ENCODE data around the gene RIOX2. TPM values are rescaled to one million over a fixed set of nuclear protein-coding genes. Genes with fewer than 3 reads are reported as not detected.

Gene RIOX2
- total RNA-seq, 3 donors from 2014 or later (not counting 1 experiment from before 2014, with no cell fraction given), result 8.7 to 16.2 (median 13.5) TPM

GRCh38 chr3:97899331-97899730 lies 72.9 kb downstream of the RIOX2 start:
- Histone ChIP-seq H3K27me3 (ENCODE audit: control insufficient read depth, insufficient read depth, low read length) (no peaks in the 10 kb centered on the region), H3K27ac (ENCODE audit: low read length) (no peak overlapping the region), H3K4me3 (ENCODE audit: low read length) (no peak overlapping the region), H3K4me1 (ENCODE audit: control insufficient read depth, insufficient read depth, low read length) (no peaks in the 10 kb centered on the region), H3K36me3 (ENCODE audit: control insufficient read depth, insufficient read depth, low read length) (no peaks in the 10 kb centered on the region), H3K9me3 (ENCODE audit: control insufficient read depth, insufficient read depth, low read length) (no peaks in the 10 kb centered on the region)
- H3K4me3 Mint-ChIP-seq, result no peak overlapping the region
- no peak overlapping the region for H3K27ac Mint-ChIP-seq
- ATAC-seq (no peak), DNase-seq (no peak)
- intact Hi-C loops (cut with micrococcal nuclease), result no loop called here
- H3K9me3 Mint-ChIP-seq, result no peaks in the 10 kb centered on the region
- TF ChIP-seq, protein P1, sequence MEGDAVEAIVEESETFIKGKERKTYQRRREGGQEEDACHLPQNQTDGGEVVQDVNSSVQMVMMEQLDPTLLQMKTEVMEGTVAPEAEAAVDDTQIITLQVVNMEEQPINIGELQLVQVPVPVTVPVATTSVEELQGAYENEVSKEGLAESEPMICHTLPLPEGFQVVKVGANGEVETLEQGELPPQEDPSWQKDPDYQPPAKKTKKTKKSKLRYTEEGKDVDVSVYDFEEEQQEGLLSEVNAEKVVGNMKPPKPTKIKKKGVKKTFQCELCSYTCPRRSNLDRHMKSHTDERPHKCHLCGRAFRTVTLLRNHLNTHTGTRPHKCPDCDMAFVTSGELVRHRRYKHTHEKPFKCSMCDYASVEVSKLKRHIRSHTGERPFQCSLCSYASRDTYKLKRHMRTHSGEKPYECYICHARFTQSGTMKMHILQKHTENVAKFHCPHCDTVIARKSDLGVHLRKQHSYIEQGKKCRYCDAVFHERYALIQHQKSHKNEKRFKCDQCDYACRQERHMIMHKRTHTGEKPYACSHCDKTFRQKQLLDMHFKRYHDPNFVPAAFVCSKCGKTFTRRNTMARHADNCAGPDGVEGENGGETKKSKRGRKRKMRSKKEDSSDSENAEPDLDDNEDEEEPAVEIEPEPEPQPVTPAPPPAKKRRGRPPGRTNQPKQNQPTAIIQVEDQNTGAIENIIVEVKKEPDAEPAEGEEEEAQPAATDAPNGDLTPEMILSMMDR (IDR thresholded peaks at IDR 0.05), result no peak
- peaks cover 0 to 5% of the 10 kb centered on the region in 2 donors for H3K27me3 Mint-ChIP-seq (ENCODE audit: low read depth in 2 of 2)
- H3K36me3 Mint-ChIP-seq, result no peaks in the 10 kb centered on the region
- peaks cover 0 to 5% of the 10 kb centered on the region in 2 donors for H3K4me1 Mint-ChIP-seq

- TF ChIP-seq, protein P1 (IDR thresholded peaks at IDR 0.05), result no peak
- no peak overlapping the region for H3K4me3 ChIP-seq (ENCODE audit: low read length)
- no peaks in the 10 kb centered on the region for H3K4me1 ChIP-seq (ENCODE audit: control insufficient read depth, insufficient read depth, low read length)
- H3K4me1 Mint-ChIP-seq, result peaks cover 0 to 5% of the 10 kb centered on the region in 2 donors
- no peaks in the 10 kb centered on the region for H3K27me3 ChIP-seq (ENCODE audit: control insufficient read depth, insufficient read depth, low read length)
- no peak overlapping the region for H3K4me3 Mint-ChIP-seq
- no peaks in the 10 kb centered on the region for H3K9me3 ChIP-seq (ENCODE audit: control insufficient read depth, insufficient read depth, low read length)
- no peak for DNase-seq
- no peak for ATAC-seq
- H3K36me3 ChIP-seq (ENCODE audit: control insufficient read depth, insufficient read depth, low read length), result no peaks in the 10 kb centered on the region
- H3K27ac Mint-ChIP-seq, result no peak overlapping the region
- H3K9me3 Mint-ChIP-seq, result no peaks in the 10 kb centered on the region
- H3K27ac ChIP-seq (ENCODE audit: low read length), result no peak overlapping the region
- 97% methylated on average over 2 of the region's 3 CpGs for WGBS (ENCODE audit: insufficient coverage)
- intact Hi-C loops (cut with micrococcal nuclease), result no loop called here
- no peaks in the 10 kb centered on the region for H3K36me3 Mint-ChIP-seq
- peaks cover 0 to 3% of the 10 kb centered on the region in 2 donors for H3K27me3 Mint-ChIP-seq (ENCODE audit: low read depth in 2 of 2)
Measured at GRCh38 chr3:97896547-97896946, 75.7 kb downstream of the RIOX2 start.

GRCh38 chr3:97896129-97896528 lies 76.1 kb downstream of the RIOX2 start:
- Mint-ChIP-seq H3K36me3 (no peaks in the 10 kb centered on the region), H3K27ac (no peak overlapping the region), H3K4me3 (no peak overlapping the region), H3K27me3 (ENCODE audit: low read depth in 2 of 2) (peaks cover 0 to 5% of the 10 kb centered on the region in 2 donors), H3K4me1 (peaks cover 0 to 4% of the 10 kb centered on the region in 2 donors), H3K9me3 (no peaks in the 10 kb centered on the region)
- TF ChIP-seq, protein P1 (IDR thresholded peaks at IDR 0.05), result no peak
- intact Hi-C loops (cut with micrococcal nuclease), result no loop called here
- Histone ChIP-seq H3K9me3 (ENCODE audit: control insufficient read depth, insufficient read depth, low read length) (no peaks in the 10 kb centered on the region), H3K4me3 (ENCODE audit: low read length) (no peak overlapping the region), H3K27ac (ENCODE audit: low read length) (no peak overlapping the region), H3K4me1 (ENCODE audit: control insufficient read depth, insufficient read depth, low read length) (no peaks in the 10 kb centered on the region), H3K36me3 (ENCODE audit: control insufficient read depth, insufficient read depth, low read length) (no peaks in the 10 kb centered on the region), H3K27me3 (ENCODE audit: control insufficient read depth, insufficient read depth, low read length) (no peaks in the 10 kb centered on the region)
- no CpG with 5 or more reads among the region's 1 CpG for WGBS (ENCODE audit: insufficient coverage)
- ATAC-seq (no peak), DNase-seq (no peak)

- no peak overlapping the region for H3K4me3 Mint-ChIP-seq
- no peaks in the 10 kb centered on the region for H3K4me1 ChIP-seq (ENCODE audit: control insufficient read depth, insufficient read depth, low read length)
- no peaks in the 10 kb centered on the region for H3K36me3 ChIP-seq (ENCODE audit: control insufficient read depth, insufficient read depth, low read length)
- no peak overlapping the region for H3K4me3 ChIP-seq (ENCODE audit: low read length)
- intact Hi-C loops (cut with micrococcal nuclease), result no loop called here
- no peaks in the 10 kb centered on the region for H3K27me3 ChIP-seq (ENCODE audit: control insufficient read depth, insufficient read depth, low read length)
- no peak overlapping the region for H3K27ac Mint-ChIP-seq
- no peak for ATAC-seq
- WGBS (ENCODE audit: insufficient coverage), result 74% methylated on average over 3 of the region's 3 CpGs
- no peaks in the 10 kb centered on the region for H3K36me3 Mint-ChIP-seq
- H3K27me3 Mint-ChIP-seq (ENCODE audit: low read depth in 2 of 2), result peaks cover 0 to 3% of the 10 kb centered on the region in 2 donors
- no peak overlapping the region for H3K27ac ChIP-seq (ENCODE audit: low read length)
- H3K9me3 ChIP-seq (ENCODE audit: control insufficient read depth, insufficient read depth, low read length), result no peaks in the 10 kb centered on the region
- no peaks in the 10 kb centered on the region for H3K4me1 Mint-ChIP-seq
- TF ChIP-seq, protein P1 (IDR thresholded peaks at IDR 0.05), result no peak
- no peak for DNase-seq
- H3K9me3 Mint-ChIP-seq, result no peaks in the 10 kb centered on the region
Measured at GRCh38 chr3:97895216-97895615, 77.0 kb downstream of the RIOX2 start.
